Measurements from ENCODE around the gene GOLGA5.
"Not testable (repeated sequence)": the region's sequence is repeated elsewhere in the genome, so short reads cannot be mapped to it uniquely, and the experiment has no call there.

The GOLGA5 gene

GRCh38 chr14:92793709-92794546, at the start of gene GOLGA5:
GOLGA5 (plus strand) TSS chr14:92794305; CDS start chr14:92797438, 3,133 bp downstream.
- peak; percentile 96 for DNase-seq

- DNase-seq = peak; percentile 28
These were observed 46.3 kb upstream of the GOLGA5 start for GRCh38 chr14:92747701-92748258.

DNA sequence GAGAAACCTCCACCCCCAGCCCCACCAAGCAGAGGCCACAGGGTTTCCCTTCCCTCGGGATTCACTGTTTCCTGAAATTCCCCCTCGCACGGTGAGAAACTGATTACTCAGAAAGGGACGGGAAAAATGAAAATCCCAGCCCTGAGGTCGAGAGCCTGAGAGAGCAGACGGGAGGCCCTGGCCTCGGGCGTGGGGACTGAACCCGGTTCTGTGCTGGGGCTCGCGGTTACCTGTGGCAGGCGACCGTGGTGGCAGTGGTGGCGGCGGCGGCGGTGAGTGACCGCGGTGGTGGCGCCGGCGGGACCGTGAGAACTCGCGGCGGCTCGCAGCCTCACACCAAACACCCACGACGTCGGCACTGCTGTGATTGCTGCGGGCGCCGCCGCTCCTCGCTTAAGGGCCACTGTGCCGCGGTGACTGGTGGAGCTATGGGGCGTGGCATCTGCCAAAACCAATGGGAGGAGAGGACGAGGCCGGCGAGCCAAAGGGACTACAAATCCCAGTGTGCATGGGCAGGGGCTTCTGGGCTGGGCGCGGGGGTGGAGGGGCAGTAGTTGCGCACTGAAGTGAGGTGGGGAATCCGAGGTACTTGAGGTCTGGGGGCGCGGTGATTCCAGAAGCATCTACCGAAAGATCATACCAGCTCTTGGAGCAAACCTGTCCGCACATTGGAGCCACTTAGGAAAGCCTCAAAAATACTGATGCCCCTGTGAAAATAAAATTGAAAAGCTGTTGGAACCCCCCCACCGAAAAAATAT, 45.7 kb upstream of the GOLGA5 start, which contains the start of gene LGMN:
Gene LGMN, minus strand, starts transcription at position 369 of the 758 bp plus-strand sequence. CDS start 15,841 bp downstream, outside the sequence.
- DNase-seq = peak; percentile 93

DNA sequence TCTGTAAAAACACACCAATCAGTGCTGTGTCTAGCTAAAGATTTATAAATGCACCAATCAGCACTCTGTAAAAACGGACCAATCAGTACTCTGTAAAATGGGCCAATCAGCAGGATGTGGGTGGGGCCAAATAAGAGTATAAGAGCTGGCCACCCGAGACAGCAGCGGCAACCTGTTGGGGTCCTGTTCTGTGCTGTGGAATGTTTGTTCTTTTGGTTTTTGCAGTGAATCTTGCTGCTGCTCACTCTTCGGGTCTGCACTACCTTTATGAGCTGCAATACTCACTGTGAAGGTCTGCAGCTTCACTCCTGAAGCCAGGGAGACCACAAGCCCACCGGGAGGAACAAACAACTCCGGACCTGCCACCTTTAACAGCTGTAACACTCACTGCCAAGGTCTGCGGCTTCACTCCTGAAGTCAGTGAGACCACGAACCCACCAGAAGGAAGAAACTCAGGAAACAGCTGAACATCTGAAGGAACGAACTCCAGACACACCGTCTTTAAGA, 43.8 kb upstream of the GOLGA5 start:
- DNase-seq = not testable (repeated sequence)

GRCh38 chr14:92750994-92751400, 43.1 kb upstream of the GOLGA5 start:
- no peak for DNase-seq

DNA sequence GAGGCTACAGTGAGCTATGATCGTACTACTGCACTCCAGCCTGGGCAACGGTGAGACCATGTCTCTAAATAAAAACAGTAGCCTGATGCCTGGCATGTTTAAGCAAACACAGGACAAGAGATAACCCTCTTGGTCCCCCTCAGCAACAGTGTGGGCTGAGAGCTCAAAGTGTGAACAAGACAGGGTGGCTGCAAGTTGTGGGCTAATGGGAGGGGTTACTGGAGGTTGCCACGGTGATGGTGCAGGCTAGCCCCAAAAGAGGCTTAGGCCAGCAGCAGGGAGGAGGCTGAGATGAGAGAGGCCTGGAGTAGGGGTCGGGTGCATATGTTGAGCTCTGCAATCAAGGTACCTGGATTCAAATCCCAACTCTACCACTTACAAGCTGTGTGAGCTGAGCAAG, 42.3 kb upstream of the GOLGA5 start:
- DNase-seq = peak; percentile 9

GRCh38 chr14:92753250-92753649, 40.9 kb upstream of the GOLGA5 start:
- no peak for DNase-seq

DNA sequence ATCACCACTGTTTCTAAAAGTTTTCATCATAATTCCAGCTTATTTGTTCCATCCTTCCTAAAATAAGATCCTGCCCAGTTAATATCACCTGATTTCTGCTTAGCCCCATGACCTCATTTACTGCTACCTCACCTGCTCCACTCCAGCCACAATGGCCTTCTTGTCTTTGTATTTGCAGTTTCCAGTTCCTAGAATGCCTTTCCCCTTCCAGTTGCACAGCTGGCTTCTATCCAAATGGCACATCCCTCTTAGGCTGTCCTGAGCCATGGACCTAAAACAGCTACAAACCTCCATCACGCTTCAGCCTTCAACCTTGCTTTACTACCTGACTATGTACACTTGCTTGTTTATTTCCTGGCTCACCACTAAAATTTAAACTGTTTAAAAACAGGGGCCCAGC, 39.1 kb upstream of the GOLGA5 start:
- DNase-seq = peak; percentile 40

GRCh38 chr14:92755495-92755894, 38.6 kb upstream of the GOLGA5 start:
- DNase-seq = peak; percentile 43

DNA sequence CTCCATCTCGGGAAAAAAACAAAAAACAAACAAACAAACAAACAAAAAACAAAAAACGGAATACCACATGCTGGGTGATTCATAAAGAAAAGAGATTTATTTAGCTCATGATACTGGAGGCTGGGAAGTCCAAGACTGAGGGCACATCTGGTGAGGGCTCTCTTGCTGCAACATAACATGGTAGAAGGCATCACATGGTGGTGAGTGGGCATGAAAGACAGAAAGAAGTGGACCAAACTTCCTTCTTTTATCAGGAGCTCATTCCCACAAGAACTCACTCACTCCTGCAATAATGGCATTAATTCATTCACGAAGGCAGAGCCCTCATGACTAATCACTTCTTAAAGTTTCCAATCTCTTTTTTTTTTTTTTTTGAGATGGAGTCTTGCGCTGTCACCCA, 37.7 kb upstream of the GOLGA5 start:
- no peak for DNase-seq

DNA sequence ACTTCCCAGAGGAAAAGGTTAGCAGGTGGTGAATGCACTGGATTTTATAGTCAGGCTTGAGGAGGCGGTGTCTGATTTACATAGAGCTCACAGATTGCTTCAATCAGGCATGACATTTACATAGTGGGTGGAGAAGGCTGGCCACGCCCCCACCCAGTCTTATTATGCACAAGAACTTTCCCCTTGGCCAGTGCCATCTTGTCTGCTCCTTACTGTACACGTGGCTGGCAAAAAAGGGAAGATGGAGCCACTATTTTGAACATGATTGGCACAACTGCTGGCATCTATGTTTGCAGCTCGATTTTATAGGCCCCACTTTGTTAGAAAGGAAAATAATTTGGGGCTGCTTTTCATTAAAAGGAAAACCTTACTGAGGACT, 34.8 kb upstream of the GOLGA5 start:
- DNase-seq = peak; percentile 93

DNA sequence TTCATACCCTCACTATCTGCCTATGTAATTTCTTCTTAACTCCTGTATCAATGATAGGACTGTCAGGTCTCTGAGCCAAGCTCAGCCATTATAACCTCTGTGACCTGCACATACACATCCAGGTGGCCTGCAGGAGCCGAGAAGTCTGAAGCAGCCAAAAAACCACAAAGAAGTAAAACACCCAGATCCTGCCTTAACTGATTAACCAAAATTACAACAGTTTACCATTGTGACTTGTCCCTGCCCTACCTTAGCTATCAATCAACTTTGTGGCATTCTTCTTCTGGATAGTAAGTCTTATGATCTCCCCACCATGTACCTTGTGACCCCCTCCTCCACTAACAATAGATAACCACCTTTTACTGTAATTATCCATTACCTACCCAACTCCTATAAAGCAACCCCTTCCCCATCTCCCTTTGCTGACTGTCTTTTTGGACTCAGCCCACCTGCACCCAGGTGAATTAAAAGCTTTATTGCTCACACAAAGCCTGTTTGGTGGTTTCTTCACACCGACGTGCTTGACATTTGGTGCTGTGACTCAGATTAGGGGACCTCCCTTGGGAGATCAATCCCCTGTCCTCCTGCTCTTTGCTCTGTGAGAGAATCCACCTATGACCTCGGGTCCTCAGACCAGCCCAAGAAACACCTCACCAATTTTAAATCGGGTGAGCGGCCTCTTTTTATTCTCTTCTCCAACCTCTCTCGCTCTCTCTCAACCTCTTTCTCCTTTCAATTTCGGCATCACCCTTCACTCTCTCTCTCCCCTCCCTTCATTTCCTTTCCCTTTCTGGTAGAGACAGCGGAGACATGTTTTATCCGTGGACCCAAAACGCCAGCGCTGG, 34.2 kb upstream of the GOLGA5 start:
- peak; percentile 77 for DNase-seq

DNA sequence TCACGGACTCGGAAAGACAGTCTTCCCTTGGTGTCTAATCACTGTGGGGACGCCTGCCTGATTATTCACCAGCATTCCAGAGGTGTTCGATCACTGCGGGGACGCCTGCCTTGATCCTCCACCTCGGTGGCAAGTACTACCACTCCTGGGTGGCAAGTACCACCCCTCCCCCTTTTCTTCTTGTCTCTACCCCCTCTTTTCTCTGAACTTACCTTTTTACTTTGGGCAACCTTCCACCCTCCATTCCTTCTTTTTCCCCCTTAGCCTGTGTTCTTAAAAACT, 33.6 kb upstream of the GOLGA5 start:
- DNase-seq = no peak

- DNase-seq = peak; percentile 92
These were observed 30.2 kb upstream of the GOLGA5 start for GRCh38 chr14:92763666-92764631.

DNA sequence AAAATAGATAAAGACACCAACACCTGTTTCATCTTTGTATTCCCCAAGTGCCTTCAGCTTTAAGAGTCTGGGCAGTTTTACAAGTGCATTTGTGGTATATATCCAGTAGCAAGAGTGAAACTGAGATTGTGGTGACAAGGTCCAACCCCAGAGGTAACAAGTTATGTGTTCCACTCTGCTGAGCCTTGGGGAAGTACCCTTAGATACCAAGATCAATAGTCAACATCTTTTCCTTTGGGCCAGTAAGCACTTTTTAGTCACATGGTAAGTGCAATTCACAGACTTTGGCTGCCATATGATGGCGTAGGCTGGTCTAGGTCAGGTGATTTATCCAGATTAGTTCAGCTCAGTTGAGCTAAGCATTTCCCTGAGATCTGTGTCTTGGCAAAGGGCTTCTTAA, 25.9 kb upstream of the GOLGA5 start:
- DNase-seq = peak; percentile 75

- DNase-seq = peak; percentile 61
These were observed 25.3 kb upstream of the GOLGA5 start for GRCh38 chr14:92768795-92769194.

- no peak for DNase-seq
These were observed 23.6 kb upstream of the GOLGA5 start for GRCh38 chr14:92770484-92770883.

DNA sequence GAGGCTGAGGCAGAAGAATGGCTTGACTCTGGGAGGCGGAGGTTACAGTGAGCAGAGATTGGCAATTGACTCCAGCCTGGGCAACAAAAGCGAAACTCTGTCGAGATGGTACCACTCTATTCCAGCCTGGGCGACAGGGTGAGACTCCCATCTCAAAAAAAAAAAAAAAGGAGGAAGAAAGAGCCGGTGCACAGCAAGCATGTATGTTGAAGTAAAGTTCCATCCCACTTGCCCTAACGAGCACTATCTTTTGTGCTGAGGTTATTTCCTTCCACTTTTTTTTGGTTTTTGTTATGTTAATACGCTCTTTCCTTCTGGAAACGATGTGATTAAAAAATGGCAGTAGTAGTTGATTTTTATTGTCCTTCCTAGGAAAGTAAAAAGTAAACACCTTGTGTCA, 19.5 kb upstream of the GOLGA5 start:
- peak; percentile 2 for DNase-seq

DNA sequence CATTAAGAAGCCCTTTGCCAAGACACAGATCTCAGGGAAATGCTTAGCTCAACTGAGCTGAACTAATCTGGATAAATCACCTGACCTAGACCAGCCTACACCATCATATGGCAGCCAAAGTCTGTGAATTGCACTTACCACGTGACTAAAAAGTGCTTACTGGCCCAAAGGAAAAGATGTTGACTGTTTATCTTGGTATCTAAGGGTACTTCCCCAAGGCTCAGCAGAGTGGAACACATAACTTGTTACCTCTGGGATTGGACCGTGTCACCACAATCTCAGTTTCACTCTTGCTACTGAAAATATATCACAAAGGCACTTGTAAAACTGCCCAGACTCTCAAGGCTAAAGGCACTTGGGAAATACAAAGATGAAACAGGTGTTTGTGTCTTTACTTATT, 18.8 kb upstream of the GOLGA5 start:
- peak; percentile 89 for DNase-seq

- peak; percentile 49 for DNase-seq
These were observed 15.1 kb upstream of the GOLGA5 start for GRCh38 chr14:92778868-92779565.
